HG03060 (cell line): ENCODE measurements around the gene RPL27.
"Not testable (repeated sequence)": the region's sequence is repeated elsewhere in the genome, so short reads cannot be mapped to it uniquely, and the experiment has no call there.

Experiments
- ATAC-seq: cut with Tn5 transposase; IDR thresholded peaks from one replicate; pipeline ENCODE4 v1.9.1; 2021; ENCODE audit warnings: low read depth, moderate number of reproducible peaks; ENCODE audit not compliant: unreplicated experiment

Gene RPL27

GRCh38 chr17:42997984-42998938 is at the start of gene RPL27:
Gene RPL27 (plus strand): TSS chr17:42998419. CDS start chr17:42998751, 332 bp downstream.
- peak; percentile 90 for ATAC-seq

GRCh38 chr17:42950044-42950783 is 48.0 kb upstream of the RPL27 start:
- ATAC-seq = no peak

GRCh38 chr17:42953669-42954068 is 44.5 kb upstream of the RPL27 start:
- no peak for ATAC-seq

GRCh38 chr17:42964161-42964932 is 33.9 kb upstream of the RPL27 start, which contains the start of gene AARSD1:
Gene AARSD1 (minus strand): TSS chr17:42964454. CDS start chr17:42964440, 14 bp downstream.
- no peak for ATAC-seq

- no peak for ATAC-seq
Observed at GRCh38 chr17:42967925-42968324, 30.3 kb upstream of the RPL27 start.

GRCh38 chr17:42969001-42969581 is 29.1 kb upstream of the RPL27 start:
- no peak for ATAC-seq

- no peak for ATAC-seq
Observed at GRCh38 chr17:42971589-42971988, 26.6 kb upstream of the RPL27 start.

GRCh38 chr17:42973323-42973722 is 24.9 kb upstream of the RPL27 start:
- ATAC-seq = not testable (repeated sequence)

GRCh38 chr17:42975265-42975664 is 23.0 kb upstream of the RPL27 start:
- no peak for ATAC-seq

- not testable (repeated sequence) for ATAC-seq
Observed at GRCh38 chr17:42975701-42976100, 22.5 kb upstream of the RPL27 start.

- no peak for ATAC-seq
Observed at GRCh38 chr17:42979511-42980273, 18.5 kb upstream of the RPL27 start, which contains the start of gene PTGES3L. Gene PTGES3L (minus strand): TSS chr17:42980080. CDS start chr17:42980053, 27 bp downstream.

- peak; percentile 45 for ATAC-seq
Observed at GRCh38 chr17:42980274-42980765, 17.9 kb upstream of the RPL27 start, which contains the start of gene RUNDC1. Gene RUNDC1 (plus strand): TSS chr17:42980565. CDS start chr17:42980577, 12 bp downstream.

GRCh38 chr17:42980766-42981397 is 17.3 kb upstream of the RPL27 start:
- ATAC-seq = no peak

GRCh38 chr17:42982266-42982665 is 16.0 kb upstream of the RPL27 start:
- no peak for ATAC-seq

GRCh38 chr17:42985225-42985624 is 13.0 kb upstream of the RPL27 start:
- no peak for ATAC-seq

- ATAC-seq = no peak
Observed at GRCh38 chr17:42989141-42989540, 9.1 kb upstream of the RPL27 start.

GRCh38 chr17:42989726-42990652 is 8.2 kb upstream of the RPL27 start:
- no peak for ATAC-seq

- no peak for ATAC-seq
Observed at GRCh38 chr17:42991471-42991870, 6.7 kb upstream of the RPL27 start.
